Measurements from ENCODE around the gene MFNG. TPM values are rescaled to one million over a fixed set of nuclear protein-coding genes. Genes with fewer than 3 reads are reported as not detected.

The MFNG gene
- total RNA-seq (2014; rRNA removed; shearing (Covaris generic)): 174 and 225 TPM in 2 replicates
- 215 and 235 TPM in 2 replicates for total RNA-seq (2022)
- percentile 85 among the genes with signal in this experiment for Bru-seq, nascent RNA
- percentile 95 among the genes with signal in this experiment for BruChase-seq, experiment 1, labeled RNA remaining after a 6-hour chase
- percentile 93 among the genes with signal in this experiment for BruChase-seq, experiment 2, labeled RNA remaining after a 2-hour chase
- long read RNA-seq, transcript MFNG-201 (8 exons, 2,088 nt): major isoform, 431 of 637 reads
- long read RNA-seq, partial matches to known transcripts: 50 of 637 reads
- long read RNA-seq, other reads (novel, unspliced or antisense): 153 of 637 reads

DNA sequence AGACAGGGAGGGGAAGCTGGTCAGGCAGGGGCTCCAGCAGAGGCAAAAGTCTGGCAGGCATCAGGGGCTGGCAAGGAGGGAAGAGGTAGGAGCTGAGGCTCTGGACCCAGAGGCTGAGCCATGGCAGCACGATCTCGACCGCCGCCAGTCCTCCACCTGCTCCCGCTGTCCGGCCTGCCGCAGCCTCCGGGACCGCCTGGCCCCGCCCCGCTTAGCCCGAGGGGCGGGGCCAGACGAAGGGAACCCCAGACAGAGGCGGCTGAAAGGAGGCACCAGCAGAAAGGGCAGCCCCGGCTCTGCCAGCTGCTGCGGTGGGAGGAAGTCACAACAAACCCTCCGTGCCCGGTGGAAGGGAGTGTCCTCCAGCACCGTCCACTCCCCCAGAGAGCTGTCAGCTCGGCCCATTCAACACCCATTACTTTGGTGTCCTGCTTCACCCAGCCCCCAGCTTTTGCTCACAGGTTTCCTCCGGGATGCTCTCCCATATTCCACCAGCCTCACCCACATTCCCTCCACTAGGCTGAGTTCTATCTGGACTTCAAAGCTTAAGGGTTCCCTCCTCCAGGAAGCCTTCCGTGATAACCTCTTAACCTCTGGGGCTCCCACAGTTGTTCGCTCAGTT is at the start of gene MFNG:
Gene MFNG, minus strand, starts transcription at position 161 of the 622 bp plus-strand sequence. CDS start 207 bp downstream, outside the sequence.
- no peak within 1 kb of the TSS; the same call in 1 of the 2 replicates for H2AFZ ChIP-seq (ENCODE audit: low read length)

GRCh38 chr22:37535159-37535558 is 49.0 kb upstream of the MFNG start:
- Histone ChIP-seq H4K20me1 (ENCODE audit: insufficient read depth, low read length) (no peaks in the 10 kb centered on the region), H3K4me2 (ENCODE audit: low read length) (no peak overlapping the region), H3K36me3 (ENCODE audit: insufficient read depth, low read length) (no peaks in the 10 kb centered on the region), H3K9me2 (ENCODE audit: insufficient read depth, low read length) (no peaks in the 10 kb centered on the region), H3K27ac (ENCODE audit: low read depth, low read length, poor library complexity, severe bottlenecking) (no peak overlapping the region), H3K4me3 (ENCODE audit: low read depth, low read length, poor library complexity, severe bottlenecking) (no peak overlapping the region), H3K4me1 (ENCODE audit: insufficient read depth, low read length, poor library complexity, severe bottlenecking) (peaks cover 16% of the 10 kb centered on the region), H3K9me3 (ENCODE audit: low read length) (no peaks in the 10 kb centered on the region), H3K79me2 (ENCODE audit: insufficient read depth, low read depth, low read length) (no peaks in the 10 kb centered on the region), H2AFZ (ENCODE audit: low read length) (no peak overlapping the region)
- ChIA-PET CTCF (ENCODE audit: unreplicated experiment) (no interaction called here), POLR2A (no interaction called here)
- no peak for DNase-seq (ENCODE audit: low spot score)
- BruUV-seq (replicated peaks): no TSS peak
- no peak for TF ChIP-seq EZH2phosphoT487 (IDR thresholded peaks at IDR 0.05; ENCODE audit: borderline replicate concordance, low read depth, low read length)
- intact Hi-C loops (cut with micrococcal nuclease; ENCODE audit: unreplicated experiment): no loop called here

More for the DNA sequence above, at the start of gene MFNG:
- Histone ChIP-seq H4K20me1 (ENCODE audit: insufficient read depth, low read length) (0 out of 2 replicates have a peak, but pooled peaks cover 5% of the 10 kb centered on the region), H3K9me3 (ENCODE audit: low read length) (no peaks in the 10 kb centered on the region), H3K79me2 (ENCODE audit: insufficient read depth, low read depth, low read length) (peaks cover 48% of the 10 kb centered on the region), H3K4me3 (ENCODE audit: low read depth, low read length, poor library complexity, severe bottlenecking) (peak within 1 kb of the TSS; percentile 80), H3K9me2 (ENCODE audit: insufficient read depth, low read length) (no peaks in the 10 kb centered on the region), H3K36me3 (ENCODE audit: insufficient read depth, low read length) (peaks cover 33% of the 10 kb centered on the region), H3K27ac (ENCODE audit: low read depth, low read length, poor library complexity, severe bottlenecking) (peak within 1 kb of the TSS; percentile 91), H3K4me2 (ENCODE audit: low read length) (peak within 1 kb of the TSS; percentile 77), H3K4me1 (ENCODE audit: insufficient read depth, low read length, poor library complexity, severe bottlenecking) (peaks cover 52% of the 10 kb centered on the region)
- DNase-seq (ENCODE audit: low spot score): peak; percentile 91
- TF ChIP-seq CTCF (conservative IDR thresholded peaks at IDR 0.05; ENCODE audit: low read length) (no peak), EZH2phosphoT487 (IDR thresholded peaks at IDR 0.05; ENCODE audit: borderline replicate concordance, low read depth, low read length) (no peak)
- CTCF ChIA-PET (ENCODE audit: unreplicated experiment): interaction anchor here (0.8 to 1.6 kb wide), 4 partner anchors 9 to 157 kb away, joined by 3 to 5 read pairs (median 3); no protein-coding TSS in a partner anchor
- no TSS peak for BruUV-seq (replicated peaks)
- intact Hi-C loops (cut with micrococcal nuclease; ENCODE audit: unreplicated experiment): loop anchor here (1.0 kb wide), 1 partner anchor 10 kb away; no protein-coding TSS in a partner anchor
- POLR2A ChIA-PET: interaction anchor here (0.6 to 1.1 kb wide), 4 partner anchors 10 to 212 kb away, joined by 3 to 6 read pairs (median 4); partner anchors contain the start of gene GGA1

DNA sequence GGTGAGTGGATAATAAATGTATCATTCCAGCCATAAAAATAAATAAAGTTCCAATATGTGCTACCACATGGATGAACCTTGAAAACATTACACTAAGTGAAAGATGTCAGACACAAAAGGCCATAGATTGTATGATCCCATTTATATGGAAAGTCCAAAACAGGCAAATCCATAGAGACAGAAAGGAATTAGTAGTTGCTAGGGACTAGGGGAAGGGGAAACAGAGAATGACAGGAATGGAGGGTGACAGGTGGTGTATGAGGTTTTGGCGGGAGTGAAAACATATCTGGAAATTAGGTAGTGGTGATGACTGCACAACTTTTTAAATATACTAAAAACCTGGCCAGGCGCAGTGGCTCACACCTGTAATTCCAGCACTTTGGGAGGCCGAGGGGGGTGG is 48.3 kb upstream of the MFNG start:
- ChIA-PET POLR2A (interaction anchor here (0.7 kb wide), 1 partner anchor 50 kb away, joined by 3 read pairs; no protein-coding TSS in a partner anchor), CTCF (ENCODE audit: unreplicated experiment) (no interaction called here)
- intact Hi-C loops (cut with micrococcal nuclease; ENCODE audit: unreplicated experiment): no loop called here
- DNase-seq (ENCODE audit: low spot score): no peak
- Histone ChIP-seq H3K4me3 (ENCODE audit: low read depth, low read length, poor library complexity, severe bottlenecking) (no peak overlapping the region), H3K4me1 (ENCODE audit: insufficient read depth, low read length, poor library complexity, severe bottlenecking) (peaks cover 16% of the 10 kb centered on the region), H4K20me1 (ENCODE audit: insufficient read depth, low read length) (no peaks in the 10 kb centered on the region), H2AFZ (ENCODE audit: low read length) (no peak overlapping the region), H3K36me3 (ENCODE audit: insufficient read depth, low read length) (no peaks in the 10 kb centered on the region), H3K4me2 (ENCODE audit: low read length) (no peak overlapping the region), H3K9me3 (ENCODE audit: low read length) (no peaks in the 10 kb centered on the region), H3K79me2 (ENCODE audit: insufficient read depth, low read depth, low read length) (no peaks in the 10 kb centered on the region), H3K9me2 (ENCODE audit: insufficient read depth, low read length) (no peaks in the 10 kb centered on the region), H3K27ac (ENCODE audit: low read depth, low read length, poor library complexity, severe bottlenecking) (no peak overlapping the region)
- BruUV-seq (replicated peaks): no TSS peak
- TF ChIP-seq CTCF (conservative IDR thresholded peaks at IDR 0.05; ENCODE audit: low read length): no peak
- no peak for TF ChIP-seq EZH2phosphoT487 (IDR thresholded peaks at IDR 0.05; ENCODE audit: borderline replicate concordance, low read depth, low read length)
